Measurements from ENCODE around the gene PHF20. TPM values are rescaled to one million over a fixed set of nuclear protein-coding genes. Genes with fewer than 3 reads are reported as not detected.

The PHF20 gene
- total and polyA plus RNA-seq, 12 donors: 23.4 to 44.7 (median 36.0) TPM

DNA sequence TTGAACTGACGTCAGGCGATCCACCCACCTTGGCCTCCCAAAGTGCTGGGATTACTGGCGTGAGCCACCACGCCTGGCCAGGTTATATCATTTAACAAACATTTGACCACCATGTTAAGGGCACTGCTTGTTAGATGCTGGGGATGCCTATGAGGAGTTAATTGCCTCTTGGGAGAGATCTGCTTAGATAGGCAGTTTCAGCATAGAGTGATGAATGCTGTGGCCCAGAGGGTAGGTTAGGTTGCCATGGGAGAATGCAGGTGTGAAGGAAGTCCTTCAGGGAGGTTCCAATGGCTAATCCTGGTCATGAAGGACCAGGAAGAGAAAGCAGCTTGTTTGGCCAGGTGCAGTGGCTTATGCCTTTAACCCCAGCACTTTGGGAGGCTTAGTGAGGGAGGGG lies 17.0 kb downstream of the PHF20 start:
- intact Hi-C loops (cut with DNase I): no loop called here
- H3K36me3 ChIP-seq: peaks cover 0 to 20% (median 2%) of the 10 kb centered on the region in 9 donors
- ATAC-seq (no peak), DNase-seq (no peak)
- no peak overlapping the region for H3K4me3 ChIP-seq
- H3K27ac ChIP-seq: no peak overlapping the region
- peaks cover 0 to 23% (median 4%) of the 10 kb centered on the region in 9 donors for H3K4me1 ChIP-seq
- TF ChIP-seq, protein P1, sequence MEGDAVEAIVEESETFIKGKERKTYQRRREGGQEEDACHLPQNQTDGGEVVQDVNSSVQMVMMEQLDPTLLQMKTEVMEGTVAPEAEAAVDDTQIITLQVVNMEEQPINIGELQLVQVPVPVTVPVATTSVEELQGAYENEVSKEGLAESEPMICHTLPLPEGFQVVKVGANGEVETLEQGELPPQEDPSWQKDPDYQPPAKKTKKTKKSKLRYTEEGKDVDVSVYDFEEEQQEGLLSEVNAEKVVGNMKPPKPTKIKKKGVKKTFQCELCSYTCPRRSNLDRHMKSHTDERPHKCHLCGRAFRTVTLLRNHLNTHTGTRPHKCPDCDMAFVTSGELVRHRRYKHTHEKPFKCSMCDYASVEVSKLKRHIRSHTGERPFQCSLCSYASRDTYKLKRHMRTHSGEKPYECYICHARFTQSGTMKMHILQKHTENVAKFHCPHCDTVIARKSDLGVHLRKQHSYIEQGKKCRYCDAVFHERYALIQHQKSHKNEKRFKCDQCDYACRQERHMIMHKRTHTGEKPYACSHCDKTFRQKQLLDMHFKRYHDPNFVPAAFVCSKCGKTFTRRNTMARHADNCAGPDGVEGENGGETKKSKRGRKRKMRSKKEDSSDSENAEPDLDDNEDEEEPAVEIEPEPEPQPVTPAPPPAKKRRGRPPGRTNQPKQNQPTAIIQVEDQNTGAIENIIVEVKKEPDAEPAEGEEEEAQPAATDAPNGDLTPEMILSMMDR (IDR thresholded peaks at IDR 0.05): no peak
- H3K9me3 ChIP-seq: no peaks in the 10 kb centered on the region
- WGBS, 2 donors: 97 to 98% methylated on average over 4 of the region's 4 CpGs
- no peaks in the 10 kb centered on the region for H3K27me3 ChIP-seq

DNA sequence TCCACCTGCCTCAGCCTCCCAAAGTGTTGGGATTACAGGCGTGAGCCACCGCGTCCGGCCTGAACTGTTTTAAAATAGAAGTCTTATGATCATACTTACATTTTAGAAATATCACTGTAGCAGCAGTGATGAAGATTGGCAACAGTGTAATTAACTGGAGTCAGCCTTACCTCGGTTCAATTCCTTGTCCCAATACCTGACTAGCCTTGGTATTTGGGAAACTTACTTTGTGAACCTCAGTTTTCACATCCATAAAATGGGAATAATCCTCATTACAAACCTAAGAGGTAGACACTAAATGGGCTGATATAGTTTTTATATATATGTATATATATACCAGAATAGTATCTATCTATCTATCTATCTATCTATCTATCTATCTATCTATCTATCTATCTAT lies 19.3 kb downstream of the PHF20 start:
- H3K4me1 ChIP-seq: peaks cover 0 to 27% (median 4%) of the 10 kb centered on the region in 9 donors
- intact Hi-C loops (cut with DNase I): no loop called here
- TF ChIP-seq, protein P1 (IDR thresholded peaks at IDR 0.05): no peak
- 97% methylated on average over 5 of the region's 5 CpGs for WGBS, 2 donors
- H3K9me3 ChIP-seq: no peaks in the 10 kb centered on the region
- no peaks in the 10 kb centered on the region for H3K27me3 ChIP-seq
- no peak for DNase-seq
- peak overlapping the region in 1 of 10 donors; percentile 44 for H3K27ac ChIP-seq
- H3K36me3 ChIP-seq: peaks cover 0 to 17% (median 0%) of the 10 kb centered on the region in 9 donors
- no peak for ATAC-seq
- no peak overlapping the region for H3K4me3 ChIP-seq

DNA sequence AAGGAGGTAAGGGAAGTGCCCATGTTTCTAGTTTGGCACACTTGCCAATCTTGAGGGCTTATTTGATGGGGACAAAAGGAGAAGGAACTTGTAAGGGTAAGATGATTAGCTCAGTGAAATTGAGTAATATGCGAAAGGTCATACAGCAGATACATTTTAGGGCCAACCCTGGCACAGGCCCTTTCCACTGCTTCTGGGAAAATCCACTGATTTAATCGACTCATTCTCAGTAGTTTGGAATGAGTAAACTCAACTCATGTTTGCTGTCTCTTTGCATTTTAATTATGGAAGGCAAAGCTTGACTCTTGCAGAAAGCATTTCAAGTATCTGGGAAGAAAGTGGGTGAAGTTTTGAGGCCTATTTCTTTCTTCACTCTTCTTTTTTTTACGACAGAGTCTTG lies 20.0 kb downstream of the PHF20 start:
- H3K27me3 ChIP-seq: no peaks in the 10 kb centered on the region
- no peaks in the 10 kb centered on the region for H3K9me3 ChIP-seq
- peak overlapping the region in 1 of 10 donors; percentile 79 for H3K27ac ChIP-seq
- peak in 2 of 8 donors; percentile 31 to 65 for ATAC-seq
- no peak overlapping the region for H3K4me3 ChIP-seq
- intact Hi-C loops (cut with DNase I): no loop called here
- no peak for DNase-seq
- 85 to 86% methylated on average over 3 of the region's 3 CpGs for WGBS, 2 donors
- peaks cover 0 to 17% (median 0%) of the 10 kb centered on the region in 9 donors for H3K36me3 ChIP-seq
- H3K4me1 ChIP-seq: peaks cover 0 to 34% (median 11%) of the 10 kb centered on the region in 9 donors
- TF ChIP-seq, protein P1 (IDR thresholded peaks at IDR 0.05): no peak

DNA sequence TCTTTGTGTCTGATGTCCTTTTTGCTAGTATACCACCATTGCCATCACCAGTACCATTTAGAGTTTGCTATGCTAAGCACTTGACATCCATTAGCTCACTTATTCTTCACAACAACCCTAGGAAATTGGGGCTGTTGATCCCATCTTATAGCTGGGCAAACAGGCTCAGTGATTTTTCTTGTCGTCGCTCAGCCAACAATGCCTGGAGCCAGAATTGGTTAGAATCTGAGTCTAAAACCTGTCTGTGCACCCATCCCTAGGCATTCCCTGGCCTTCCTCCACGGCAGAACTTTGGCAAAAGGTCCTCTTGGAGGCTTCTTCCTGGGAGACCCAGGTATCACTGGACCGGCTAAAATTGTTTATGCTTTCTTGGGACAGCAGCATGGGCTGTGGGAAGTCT lies 20.9 kb downstream of the PHF20 start:
- intact Hi-C loops (cut with DNase I): no loop called here
- TF ChIP-seq, protein P1 (IDR thresholded peaks at IDR 0.05): no peak
- Histone ChIP-seq H3K9me3 (no peaks in the 10 kb centered on the region), H3K27me3 (no peaks in the 10 kb centered on the region), H3K36me3 (peaks cover 0 to 12% (median 0%) of the 10 kb centered on the region in 9 donors), H3K4me3 (no peak overlapping the region), H3K27ac (peak overlapping the region in 1 of 10 donors; percentile 79), H3K4me1 (peaks cover 0 to 38% (median 13%) of the 10 kb centered on the region in 9 donors)
- ATAC-seq (no peak), DNase-seq (no peak)
- 96 to 97% methylated on average over 4 of the region's 4 CpGs for WGBS, 2 donors
